ENCODE results near the gene SNX12.

- TF ChIP-seq RFX5 (IDR thresholded peaks at IDR 0.05; ENCODE audit: low read depth, low read length) (no peak), MXI1 (IDR thresholded peaks at IDR 0.05; ENCODE audit: borderline replicate concordance, low read depth, low read length) (no peak), CTCF (conservative IDR thresholded peaks at IDR 0.05; ENCODE audit: low read depth, low read length) (no peak), POLR2A (IDR thresholded peaks at IDR 0.05; ENCODE audit: low read depth, low read length) (no peak), CEBPB (IDR thresholded peaks at IDR 0.05; ENCODE audit: low read depth, low read length) (no peak), RCOR1 (IDR thresholded peaks at IDR 0.05; ENCODE audit: insufficient replicate concordance, low read length) (no peak), ELK1 (IDR thresholded peaks at IDR 0.05; ENCODE audit: borderline replicate concordance, low read depth, low read length) (no peak), MAZ (IDR thresholded peaks at IDR 0.05; ENCODE audit: borderline replicate concordance, low read depth, low read length) (no peak), CHD1 (IDR thresholded peaks at IDR 0.05; ENCODE audit: low read depth, low read length) (no peak), MAFK (IDR thresholded peaks at IDR 0.05; ENCODE audit: low read depth, low read length) (no peak), BHLHE40 (IDR thresholded peaks at IDR 0.05; ENCODE audit: low read depth, low read length) (no peak), SMC3 (IDR thresholded peaks at IDR 0.05; ENCODE audit: low read depth, low read length) (no peak), RAD21 (IDR thresholded peaks at IDR 0.05; ENCODE audit: low read length) (no peak)
Observed at GRCh38 chrX:71107762-71108360, 39.7 kb upstream of the SNX12 start.
